ENCODE results near the gene PBX2. TPM values are rescaled to one million over a fixed set of nuclear protein-coding genes. Genes with fewer than 3 reads are reported as not detected.
"Not testable (repeated sequence)": the region's sequence is repeated elsewhere in the genome, so short reads cannot be mapped to it uniquely, and the experiment has no call there.

PBX2 gene
- total RNA-seq, 1 donor from 2014 or later = 25.1 TPM

DNA sequence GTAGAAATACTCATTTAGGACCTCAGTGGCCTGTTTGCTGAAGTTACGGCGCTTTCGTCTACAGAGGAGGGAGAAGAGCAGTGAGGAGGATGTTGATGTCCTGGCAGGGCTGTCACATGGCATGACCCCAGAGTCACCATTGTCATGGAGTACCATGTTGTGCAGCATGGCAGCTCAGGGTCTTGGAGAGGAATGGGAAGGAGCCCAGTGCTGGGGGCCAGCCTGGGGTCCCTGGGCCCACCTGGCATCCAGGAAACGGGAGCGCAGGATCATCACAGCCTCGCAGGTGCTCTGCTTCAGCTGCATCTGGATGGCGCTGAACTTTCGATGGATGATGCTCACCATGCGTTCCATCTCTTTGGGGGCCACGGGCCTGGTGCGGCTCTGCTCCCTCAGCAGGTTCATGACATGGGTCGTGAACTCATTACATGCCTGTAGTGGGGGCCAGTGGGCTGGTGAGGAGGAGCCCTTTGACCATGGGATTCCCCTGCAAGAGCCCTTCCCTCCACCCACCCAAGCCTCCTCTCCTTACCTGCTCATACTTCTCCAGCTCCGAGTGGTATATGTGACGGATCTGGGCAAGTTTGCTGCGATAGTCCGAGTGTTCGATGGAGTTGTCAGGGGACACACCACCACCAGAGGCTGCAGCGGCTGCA, 2.1 kb downstream of the PBX2 start:
- DNase-seq (ENCODE audit: low read depth) = not testable (repeated sequence)

DNA sequence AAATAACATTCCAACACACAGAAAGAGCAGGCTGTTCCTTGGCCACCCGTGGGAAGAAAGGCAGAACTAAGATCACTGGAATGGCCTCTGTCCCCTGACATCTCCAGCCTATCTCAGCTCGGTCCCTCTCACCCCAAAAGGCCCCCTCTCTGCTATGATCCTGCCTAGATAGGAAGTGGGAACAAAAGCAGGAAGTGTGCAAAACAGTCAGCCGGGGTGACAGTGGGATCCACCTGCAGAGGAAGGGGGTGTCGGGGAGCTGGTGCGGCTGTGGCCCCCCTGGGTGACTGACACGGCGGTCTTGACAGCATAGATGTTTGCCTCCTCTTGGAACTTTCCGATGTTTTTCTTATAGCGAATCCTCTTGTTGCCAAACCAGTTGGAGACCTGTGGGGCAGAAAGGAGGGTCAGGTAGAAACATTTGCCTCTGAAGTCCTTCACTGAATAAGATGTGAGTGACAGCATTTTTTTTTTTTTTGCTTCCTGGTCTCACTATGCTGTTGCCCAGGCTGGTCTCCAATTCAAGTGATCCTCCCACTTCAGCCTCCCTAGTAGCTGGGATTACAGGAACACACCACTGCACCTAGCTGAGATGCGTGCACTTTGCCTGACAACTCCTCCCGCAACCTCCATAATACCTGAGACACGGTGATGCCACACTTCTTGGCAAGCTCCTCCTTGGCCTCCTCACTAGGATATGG, 2.8 kb downstream of the PBX2 start:
- no peak for DNase-seq (ENCODE audit: low read depth)

GRCh38 chr6:32186151-32186840, 3.7 kb downstream of the PBX2 start:
- DNase-seq (ENCODE audit: low read depth) = not testable (repeated sequence)

GRCh38 chr6:32185681-32186131, 4.3 kb downstream of the PBX2 start:
- peak; percentile 91 for DNase-seq (ENCODE audit: low read depth)

DNA sequence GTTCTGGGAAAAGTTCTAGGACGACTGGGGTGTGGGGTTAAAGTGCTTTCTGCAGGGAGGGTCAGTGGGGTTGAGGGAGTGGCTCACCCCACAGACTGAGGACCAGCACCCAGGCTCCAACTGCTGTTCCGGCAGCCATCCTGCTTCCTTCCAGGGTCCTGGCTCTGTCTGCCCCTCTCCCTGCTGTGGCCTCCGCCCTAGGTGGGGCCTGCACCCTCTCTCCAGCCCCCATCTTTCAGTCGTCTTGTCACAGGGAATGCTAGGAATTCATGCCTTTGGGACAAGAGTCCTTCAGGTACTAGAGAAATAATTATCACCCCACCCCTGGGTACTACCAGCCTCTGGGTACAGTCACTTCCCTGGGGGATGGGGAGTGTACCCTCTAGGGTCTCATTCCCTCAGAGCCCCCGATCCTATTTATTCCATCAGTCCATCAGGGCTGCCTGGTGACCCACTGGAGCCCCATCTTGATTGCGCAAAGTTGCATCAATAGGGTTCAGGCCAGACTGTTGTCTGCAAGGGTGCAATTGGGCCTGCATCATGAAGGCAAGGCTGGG, 5.8 kb downstream of the PBX2 start, which contains the start of gene AGER:
TSS of gene AGER (minus strand) at position 170 of the 557 bp plus-strand sequence. CDS start at position 139, 31 bp downstream.
- DNase-seq (ENCODE audit: low read depth) = no peak

DNA sequence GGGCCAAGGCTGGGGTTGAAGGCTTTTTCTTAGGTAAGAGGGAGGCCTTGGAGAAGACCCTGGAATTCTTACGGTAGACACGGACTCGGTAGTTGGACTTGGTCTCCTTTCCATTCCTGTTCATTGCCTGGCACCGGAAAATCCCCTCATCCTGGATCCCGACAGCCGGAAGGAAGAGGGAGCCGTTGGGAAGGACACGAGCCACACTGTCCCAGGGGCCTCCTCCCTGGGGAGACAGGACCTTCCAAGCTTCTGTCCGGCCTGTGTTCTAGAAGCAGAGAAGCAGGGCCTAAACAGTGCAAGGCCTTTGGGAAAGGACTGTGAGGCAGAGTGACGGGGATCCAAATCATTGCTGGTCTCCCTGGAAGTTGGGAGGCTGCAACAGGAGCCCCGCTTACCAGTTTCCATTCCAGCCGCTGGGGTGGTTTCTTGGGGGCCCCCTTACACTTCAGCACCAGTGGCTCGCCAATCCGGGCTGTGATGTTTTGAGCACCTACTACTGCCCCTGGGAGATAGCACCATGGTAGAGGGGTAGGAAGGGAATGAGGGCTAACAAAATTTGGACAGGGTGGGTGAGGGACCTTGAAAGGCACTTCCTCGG, 6.4 kb downstream of the PBX2 start:
- DNase-seq (ENCODE audit: low read depth) = no peak

DNA sequence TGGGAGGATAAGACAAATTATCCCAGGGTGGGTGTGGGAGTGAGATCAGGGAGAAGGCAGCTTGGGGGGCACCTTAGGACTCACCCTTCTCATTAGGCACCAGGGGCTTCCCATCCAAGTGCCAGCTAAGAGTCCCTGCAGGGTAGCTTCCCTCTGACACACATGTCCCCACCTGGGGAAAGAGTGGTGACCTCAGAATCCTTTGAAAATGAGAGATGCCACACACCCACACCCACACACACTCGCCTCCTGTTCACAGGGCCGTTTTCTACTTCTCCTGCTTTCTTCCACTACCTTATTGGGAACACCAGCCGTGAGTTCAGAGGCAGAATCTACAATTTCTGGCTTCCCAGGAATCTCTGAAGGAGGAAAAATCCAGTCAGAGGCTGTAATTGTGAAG, 7.0 kb downstream of the PBX2 start:
- no peak for DNase-seq (ENCODE audit: low read depth)

GRCh38 chr6:32182555-32182981, 7.4 kb downstream of the PBX2 start:
- DNase-seq (ENCODE audit: low read depth) = no peak

DNA sequence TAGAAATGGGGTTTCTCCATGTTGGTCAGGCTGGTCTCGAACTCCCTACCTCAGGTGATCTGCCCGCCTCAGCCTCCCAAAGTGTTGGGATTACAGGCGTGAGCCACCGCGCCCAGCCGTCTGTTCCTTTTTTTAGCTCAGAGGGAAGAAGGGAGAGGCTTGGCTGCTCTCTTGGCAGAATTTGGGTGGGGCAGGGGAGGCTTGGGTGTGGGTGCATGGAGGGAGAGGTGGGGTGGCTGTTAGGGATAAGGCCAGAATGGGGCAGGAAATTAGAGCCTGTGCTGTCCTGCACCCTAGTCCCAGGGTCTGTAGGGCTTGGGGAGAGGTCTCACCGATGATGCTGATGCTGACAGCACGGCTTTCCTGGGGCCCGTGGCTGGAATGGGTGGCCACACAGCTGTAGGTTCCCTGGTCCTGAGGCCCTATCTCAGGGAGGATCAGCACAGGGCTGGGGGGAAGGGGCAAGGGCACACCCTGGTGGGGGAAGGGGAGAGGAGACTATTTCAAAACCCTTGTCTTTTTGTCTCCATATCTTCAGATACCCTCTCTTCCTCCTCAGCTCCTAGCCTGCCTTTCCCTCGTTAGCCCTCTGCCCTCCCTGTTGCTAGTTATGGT, 8.0 kb downstream of the PBX2 start:
- DNase-seq (ENCODE audit: low read depth) = no peak

GRCh38 chr6:32181148-32181702, 8.8 kb downstream of the PBX2 start:
- DNase-seq (ENCODE audit: low read depth) = no peak

GRCh38 chr6:32179766-32180405, 10.1 kb downstream of the PBX2 start:
- no peak for DNase-seq (ENCODE audit: low read depth)

DNA sequence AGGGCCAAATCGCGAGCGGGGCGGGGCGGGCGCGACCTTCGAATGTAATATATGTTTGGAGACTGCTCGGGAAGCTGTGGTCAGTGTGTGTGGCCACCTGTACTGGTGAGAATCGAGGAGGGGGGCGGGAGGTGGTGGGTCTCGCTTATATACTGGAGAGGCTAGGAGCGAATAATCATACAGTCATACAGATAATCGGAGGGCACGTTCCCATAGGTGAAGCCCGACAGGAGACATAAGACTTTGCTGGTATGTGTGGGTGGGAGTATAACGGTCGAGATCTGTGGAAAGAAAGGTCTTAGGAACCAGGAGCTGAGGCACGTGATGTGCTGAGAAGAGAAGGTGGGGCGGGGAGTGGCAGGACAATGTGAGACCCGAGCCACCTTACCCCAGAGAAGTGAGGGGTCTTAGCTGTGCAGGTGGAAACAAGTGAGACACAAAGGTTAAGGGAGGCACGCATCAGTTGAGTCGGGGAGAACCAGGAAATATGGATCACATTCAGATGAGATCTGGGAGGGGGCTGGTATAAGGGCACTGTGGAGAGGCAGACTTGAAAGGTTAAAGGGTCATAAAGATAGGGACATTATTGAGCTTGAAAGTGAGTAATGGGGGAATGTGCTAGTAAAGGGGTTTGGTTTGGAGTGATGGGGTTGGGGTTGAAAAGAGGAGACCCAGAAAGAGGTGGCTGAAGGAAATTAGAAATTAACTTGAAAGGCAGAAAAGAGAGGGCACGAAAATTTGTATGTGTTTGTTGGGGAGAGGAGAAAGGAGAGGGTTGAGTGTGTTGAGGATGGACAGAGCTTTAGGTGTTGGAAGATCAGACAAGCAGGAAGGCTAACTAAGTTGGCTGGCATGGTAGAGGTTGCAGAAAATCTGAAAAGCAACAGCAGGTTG, 11.2 kb downstream of the PBX2 start:
- DNase-seq (ENCODE audit: low read depth) = no peak

DNA sequence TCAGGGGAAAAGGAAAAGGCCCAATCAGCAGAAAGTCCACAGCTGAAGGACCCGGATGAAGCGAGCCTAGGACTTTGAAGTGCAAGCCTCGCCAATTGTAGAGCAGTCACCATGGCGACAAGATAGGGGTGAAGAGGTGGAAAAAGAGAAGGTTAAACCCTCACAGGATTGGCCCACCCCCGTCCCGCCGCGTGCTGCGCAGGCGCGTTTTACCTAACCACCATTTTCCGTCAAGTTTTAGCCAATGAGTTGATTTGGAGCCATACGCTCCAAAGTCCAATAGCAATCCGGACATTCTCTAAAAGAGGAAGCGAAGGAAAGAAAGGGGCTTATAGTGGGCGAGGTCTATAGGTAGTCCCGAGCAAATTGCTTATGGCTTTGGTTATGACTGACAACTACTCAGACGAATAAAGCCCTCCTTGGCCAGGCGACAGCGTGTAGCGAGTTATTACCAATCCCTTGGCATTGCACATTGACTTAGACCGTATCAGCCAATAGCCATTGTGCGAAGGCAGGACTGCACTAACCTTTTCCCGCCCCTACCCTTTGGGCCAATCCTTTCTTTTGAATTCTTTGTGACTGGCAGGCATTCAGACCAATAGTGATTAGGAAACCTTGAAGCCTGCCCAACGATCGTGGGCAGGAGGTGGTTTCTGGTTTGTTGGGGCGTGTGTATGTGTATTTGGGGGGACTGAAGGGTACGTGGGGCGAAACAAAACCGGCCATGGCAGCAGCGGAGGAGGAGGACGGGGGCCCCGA, 12.0 kb downstream of the PBX2 start, which contains the start of gene RNF5:
TSS of gene RNF5 (plus strand) at position 618 of the 759 bp plus-strand sequence. CDS start at position 725, 107 bp downstream.
- peak; percentile 100 for DNase-seq (ENCODE audit: low read depth)

GRCh38 chr6:32177183-32177787, 12.7 kb downstream of the PBX2 start:
- no peak for DNase-seq (ENCODE audit: low read depth)

DNA sequence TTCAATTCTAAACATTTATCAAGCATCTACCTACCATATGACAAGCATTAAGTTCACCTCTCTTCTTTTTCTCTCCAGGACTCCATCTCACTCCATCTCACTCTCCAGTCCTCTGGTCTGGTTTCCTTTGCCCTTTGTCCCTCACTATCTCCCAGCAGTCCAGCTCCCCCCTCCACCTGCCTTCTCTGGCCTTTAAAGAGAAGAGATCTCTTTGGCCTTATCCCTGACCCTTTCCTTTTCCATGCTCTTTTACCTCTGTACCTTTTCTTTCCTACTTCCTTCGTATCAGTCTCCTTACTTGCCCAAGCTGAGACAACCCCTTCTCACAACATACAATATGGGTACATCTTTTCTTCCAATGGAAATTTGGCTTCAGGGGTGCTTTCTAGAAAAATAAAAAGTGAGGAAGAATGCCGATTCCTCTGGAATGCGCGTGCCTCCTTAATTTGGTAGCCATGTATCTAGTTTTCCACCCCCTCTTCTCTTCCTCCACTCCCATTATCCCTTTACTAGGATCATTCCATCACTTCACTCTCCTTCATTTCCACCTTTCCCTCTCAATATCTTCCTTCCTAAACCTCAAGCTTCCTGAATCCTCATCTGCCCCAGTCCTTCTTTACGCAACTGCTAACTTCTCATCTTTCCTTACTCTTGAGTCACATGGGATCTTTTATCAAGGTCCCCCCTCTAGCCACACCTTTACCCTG, 13.4 kb downstream of the PBX2 start:
- DNase-seq (ENCODE audit: low read depth) = no peak

DNA sequence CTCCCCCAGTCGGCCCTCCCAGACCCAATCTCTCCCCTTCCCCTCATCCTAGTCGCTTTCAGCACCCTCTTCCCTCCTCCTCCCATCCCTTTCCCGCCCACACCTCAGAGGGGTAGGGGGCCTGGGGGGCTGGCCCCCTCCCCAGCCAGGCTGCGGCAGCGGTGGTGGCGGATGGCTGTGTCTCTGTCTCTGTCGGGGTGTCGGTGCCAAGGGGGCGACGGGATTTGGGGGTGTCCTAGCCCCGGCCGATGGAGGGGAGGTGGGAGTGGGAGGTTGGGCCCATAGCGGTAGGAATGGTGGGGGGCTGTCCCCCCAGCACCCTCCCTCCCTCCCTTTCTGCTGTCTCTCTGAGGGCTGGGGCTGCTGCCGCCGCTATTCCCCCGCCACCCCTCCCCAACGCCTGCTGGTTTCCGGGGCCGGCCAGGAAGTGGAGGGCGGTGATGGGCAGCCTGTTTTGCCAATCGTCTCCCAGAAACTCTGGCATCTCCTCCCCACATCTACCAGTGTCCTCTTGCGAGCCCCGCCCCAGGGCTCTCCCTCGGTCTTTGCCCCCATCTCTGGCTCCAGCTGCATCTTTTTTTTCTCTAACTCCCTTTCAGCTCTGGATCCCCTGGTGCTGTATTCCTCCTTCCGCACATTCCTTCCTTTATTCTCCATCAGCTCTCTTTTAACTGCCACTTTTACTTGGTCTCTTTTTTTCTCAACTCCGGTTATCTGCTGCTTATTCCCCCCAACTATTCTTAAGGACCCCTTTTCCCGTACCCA, 14.1 kb downstream of the PBX2 start, which contains the start of gene AGPAT1:
TSS of gene AGPAT1 (minus strand) at position 374 of the 765 bp plus-strand sequence. CDS start 4,588 bp downstream, outside the sequence.
- peak; percentile 98 for DNase-seq (ENCODE audit: low read depth)

Data from myocyte (in vitro differentiated cells).